ENCODE measurements around the gene FAM193A.

DNA sequence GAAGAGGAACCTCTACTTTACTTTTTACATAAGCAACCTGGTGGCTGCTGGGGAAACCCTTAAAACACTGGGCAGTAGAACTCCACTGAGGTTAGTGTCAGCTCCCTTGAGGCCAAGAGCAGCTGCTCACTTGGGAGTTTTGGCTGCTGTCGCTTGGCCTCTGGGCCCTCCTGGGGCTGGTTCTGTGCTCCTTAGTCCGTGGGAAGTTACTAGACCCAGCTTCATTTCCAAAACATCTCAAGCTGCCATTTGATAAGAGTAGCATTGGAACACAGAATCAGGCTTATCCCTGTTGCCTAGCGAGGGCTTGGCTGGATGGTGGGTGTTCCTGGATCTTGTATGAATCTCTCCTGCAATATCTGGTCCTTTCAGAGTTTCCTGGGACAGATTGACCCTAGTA lies 41.5 kb upstream of the FAM193A start:
- TF ChIP-seq, protein P1, sequence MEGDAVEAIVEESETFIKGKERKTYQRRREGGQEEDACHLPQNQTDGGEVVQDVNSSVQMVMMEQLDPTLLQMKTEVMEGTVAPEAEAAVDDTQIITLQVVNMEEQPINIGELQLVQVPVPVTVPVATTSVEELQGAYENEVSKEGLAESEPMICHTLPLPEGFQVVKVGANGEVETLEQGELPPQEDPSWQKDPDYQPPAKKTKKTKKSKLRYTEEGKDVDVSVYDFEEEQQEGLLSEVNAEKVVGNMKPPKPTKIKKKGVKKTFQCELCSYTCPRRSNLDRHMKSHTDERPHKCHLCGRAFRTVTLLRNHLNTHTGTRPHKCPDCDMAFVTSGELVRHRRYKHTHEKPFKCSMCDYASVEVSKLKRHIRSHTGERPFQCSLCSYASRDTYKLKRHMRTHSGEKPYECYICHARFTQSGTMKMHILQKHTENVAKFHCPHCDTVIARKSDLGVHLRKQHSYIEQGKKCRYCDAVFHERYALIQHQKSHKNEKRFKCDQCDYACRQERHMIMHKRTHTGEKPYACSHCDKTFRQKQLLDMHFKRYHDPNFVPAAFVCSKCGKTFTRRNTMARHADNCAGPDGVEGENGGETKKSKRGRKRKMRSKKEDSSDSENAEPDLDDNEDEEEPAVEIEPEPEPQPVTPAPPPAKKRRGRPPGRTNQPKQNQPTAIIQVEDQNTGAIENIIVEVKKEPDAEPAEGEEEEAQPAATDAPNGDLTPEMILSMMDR (IDR thresholded peaks at IDR 0.05; ENCODE audit: insufficient read depth, low read length, poor library complexity, severe bottlenecking): no peak
- TF ChIP-seq EZH2phosphoT487 (conservative IDR thresholded peaks at IDR 0.05; ENCODE audit: low read length): no peak

Measured in SU-DHL-6 (cell line).